Natural killer cell (primary cell): ENCODE measurements around the gene SLC22A23. TPM values are rescaled to one million over a fixed set of nuclear protein-coding genes. Genes with fewer than 3 reads are reported as not detected.

Experiments used
- ATAC-seq, 3 donors: fragments of 150-1000 bp in 2 of 3; fragments of 200-7000 bp in 1 of 3; cut with Tn5 transposase; 1 replicate in 1 of 3; 2 replicates in 2 of 3; pipeline ENCODE4 v1.10.0; 2021; ENCODE audit warnings: mild to moderate bottlenecking in 2 of 3, moderate library complexity in 2 of 3
- DNase-seq, 2 donors: peaks; one replicate each; pipeline versions ENCODE4 v3.0.0 to v3.0.0-alpha.2; 2013 to 2021; ENCODE audit warnings: mixed read lengths in 1 of 2
- H3K27ac ChIP-seq: one replicate; pipeline ENCODE4 v1.5.1; 2013; ENCODE audit warnings: mild to moderate bottlenecking, low read length
- H3K27me3 ChIP-seq: one replicate; pipeline ENCODE4 v1.6.1; 2013; ENCODE audit warnings: low read length; ENCODE audit not compliant: control insufficient read depth, insufficient read depth
- H3K36me3 ChIP-seq: one replicate; pipeline ENCODE4 v1.6.1; 2013; ENCODE audit warnings: low read length; ENCODE audit not compliant: control insufficient read depth, insufficient read depth
- H3K4me1 ChIP-seq: one replicate; pipeline ENCODE4 v1.6.1; 2013; ENCODE audit warnings: low read length; ENCODE audit not compliant: control insufficient read depth, insufficient read depth
- H3K4me3 ChIP-seq: one replicate; pipeline ENCODE4 v1.5.1; 2013; ENCODE audit warnings: low read length
- H3K9me3 ChIP-seq: one replicate; pipeline ENCODE4 v1.6.1; 2013; ENCODE audit warnings: low read length; ENCODE audit not compliant: control insufficient read depth, insufficient read depth
- H3K27ac Mint-ChIP-seq, 2 donors: one replicate each; pipeline ENCODE4 v1.8.0; 2022; ENCODE audit warnings: mild to moderate bottlenecking in 2 of 2, mixed read lengths in 2 of 2, moderate library complexity in 1 of 2
- H3K27me3 Mint-ChIP-seq, 2 donors: one replicate each; pipeline ENCODE4 v1.8.0; 2022; ENCODE audit warnings: low read depth in 2 of 2, mixed read lengths in 2 of 2
- H3K36me3 Mint-ChIP-seq: one replicate; pipeline ENCODE4 v1.8.0; 2022; ENCODE audit warnings: mixed read lengths
- H3K4me1 Mint-ChIP-seq, 2 donors: one replicate each; pipeline ENCODE4 v1.8.0; 2022; ENCODE audit warnings: mixed read lengths in 2 of 2
- H3K4me3 Mint-ChIP-seq: one replicate; pipeline ENCODE4 v1.8.0; 2022; ENCODE audit warnings: mild to moderate bottlenecking, moderate library complexity, mixed read lengths
- H3K9me3 Mint-ChIP-seq, 2 donors: one replicate each; pipeline ENCODE4 v1.8.0; 2022; ENCODE audit warnings: mixed read lengths in 2 of 2
- CTCF ChIP-seq: fragments of 200-600 bp; IDR thresholded peaks from one replicate; pipeline ENCODE4 v1.8.0; 2022; ENCODE audit warnings: antibody characterized with exemption
- WGBS: methylation state at CpG from one replicate; pipeline ENCODE4 v1.1.7; 2013; ENCODE audit warnings: missing lambda C conversion rate; ENCODE audit not compliant: insufficient coverage; 5-methylcytosine and 5-hydroxymethylcytosine counted together
- intact Hi-C: fragments of 100-400 bp; cut with micrococcal nuclease; formaldehyde crosslinking; loops from one replicate; pipeline ENCODE4 v1.14.2; 2022
- total RNA-seq, 4 donors: library from RNA; stranded (reverse); fragments of 120-200 nt in 1 of 4; gene quantifications; one replicate each; pipeline versions ENCODE4 v1.2.3 to v1.2.4, GENCODE V29; 2013 to 2022

The SLC22A23 gene
- total RNA-seq, 3 donors from 2014 or later (not counting 1 experiment from before 2014, with no cell fraction given): 0.24 to 0.79 (median 0.38) TPM

- Histone ChIP-seq H3K9me3 (no peaks in the 10 kb centered on the region), H3K4me1 (no peaks in the 10 kb centered on the region), H3K27me3 (no peaks in the 10 kb centered on the region), H3K36me3 (no peaks in the 10 kb centered on the region), H3K27ac (no peak overlapping the region), H3K4me3 (no peak overlapping the region)
- Mint-ChIP-seq H3K36me3 (no peaks in the 10 kb centered on the region), H3K9me3 (no peaks in the 10 kb centered on the region), H3K27me3 (peaks cover 8 to 35% of the 10 kb centered on the region in 2 donors), H3K4me3 (no peak overlapping the region), H3K4me1 (no peaks in the 10 kb centered on the region), H3K27ac (no peak overlapping the region)
- TF ChIP-seq CTCF: no peak
- WGBS: 94% methylated on average over 8 of the region's 8 CpGs
- intact Hi-C loops: no loop called here
- no peak for ATAC-seq
- DNase-seq: no peak
These were observed 155.3 kb downstream of the SLC22A23 start for GRCh38 chr6:3301506-3301905.

- Mint-ChIP-seq H3K4me3 (no peak overlapping the region), H3K27me3 (peaks cover 9 to 29% of the 10 kb centered on the region in 2 donors), H3K9me3 (no peaks in the 10 kb centered on the region), H3K27ac (no peak overlapping the region), H3K36me3 (no peaks in the 10 kb centered on the region), H3K4me1 (no peaks in the 10 kb centered on the region)
- no peaks in the 10 kb centered on the region for H3K36me3 ChIP-seq
- no peak for ATAC-seq
- no peak overlapping the region for H3K4me3 ChIP-seq
- no peaks in the 10 kb centered on the region for H3K9me3 ChIP-seq
- 86% methylated on average over 8 of the region's 10 CpGs for WGBS
- TF ChIP-seq CTCF: no peak
- intact Hi-C loops: no loop called here
- no peak for DNase-seq
- no peaks in the 10 kb centered on the region for H3K27me3 ChIP-seq
- no peak overlapping the region for H3K27ac ChIP-seq
- no peaks in the 10 kb centered on the region for H3K4me1 ChIP-seq
These were observed 157.6 kb downstream of the SLC22A23 start for GRCh38 chr6:3299221-3299620.

- ATAC-seq (no peak), DNase-seq (no peak)
- 93% methylated on average over 11 of the region's 11 CpGs for WGBS
- no peak overlapping the region for H3K27ac ChIP-seq
- no peak overlapping the region for H3K4me3 ChIP-seq
- intact Hi-C loops: no loop called here
- no peak overlapping the region for H3K27ac Mint-ChIP-seq
- no peaks in the 10 kb centered on the region for H3K4me1 ChIP-seq
- H3K4me3 Mint-ChIP-seq: no peak overlapping the region
- peaks cover 9 to 20% of the 10 kb centered on the region in 2 donors for H3K27me3 Mint-ChIP-seq
- no peak for TF ChIP-seq CTCF
- no peaks in the 10 kb centered on the region for H3K36me3 Mint-ChIP-seq
- H3K36me3 ChIP-seq: no peaks in the 10 kb centered on the region
- H3K27me3 ChIP-seq: no peaks in the 10 kb centered on the region
- H3K9me3 ChIP-seq: no peaks in the 10 kb centered on the region
- no peaks in the 10 kb centered on the region for H3K9me3 Mint-ChIP-seq
- H3K4me1 Mint-ChIP-seq: no peaks in the 10 kb centered on the region
These were observed 158.9 kb downstream of the SLC22A23 start for GRCh38 chr6:3297909-3298308.

GRCh38 chr6:3297006-3297405 is 159.8 kb downstream of the SLC22A23 start:
- Histone ChIP-seq H3K36me3 (no peaks in the 10 kb centered on the region), H3K4me1 (no peaks in the 10 kb centered on the region), H3K9me3 (no peaks in the 10 kb centered on the region), H3K27ac (no peak overlapping the region), H3K27me3 (no peaks in the 10 kb centered on the region), H3K4me3 (no peak overlapping the region)
- WGBS: 82% methylated on average over 9 of the region's 9 CpGs
- no peaks in the 10 kb centered on the region for H3K36me3 Mint-ChIP-seq
- no peak for TF ChIP-seq CTCF
- peaks cover 4 to 11% of the 10 kb centered on the region in 2 donors for H3K27me3 Mint-ChIP-seq
- no peak overlapping the region for H3K4me3 Mint-ChIP-seq
- intact Hi-C loops: no loop called here
- H3K4me1 Mint-ChIP-seq: no peaks in the 10 kb centered on the region
- H3K9me3 Mint-ChIP-seq: no peaks in the 10 kb centered on the region
- no peak for ATAC-seq
- no peak overlapping the region for H3K27ac Mint-ChIP-seq
- no peak for DNase-seq
